Hepatocyte (in vitro differentiated cells): Measurements from ENCODE around the gene SLC1A4. TPM values are rescaled to one million over a fixed set of nuclear protein-coding genes. Genes with fewer than 3 reads are reported as not detected.

Experiments used
- DNase-seq: peaks from one replicate; pipeline ENCODE4 v3.0.0-alpha.2; 2016; ENCODE audit warnings: low spot score
- H2AFZ ChIP-seq: fragments of 200-600 bp; sonication (generic); 2 replicates; pipeline ENCODE4 v1.6.0; 2016; ENCODE audit warnings: antibody characterized with exemption, mild to moderate bottlenecking
- H3K27ac ChIP-seq: fragments of 200-600 bp; sonication (generic); 2 replicates; pipeline ENCODE4 v1.5.1; 2016; ENCODE audit warnings: mild to moderate bottlenecking
- H3K27me3 ChIP-seq: fragments of 200-600 bp; sonication (generic); 2 replicates; pipeline ENCODE4 v1.6.1; 2016
- H3K36me3 ChIP-seq: fragments of 200-600 bp; sonication (generic); replicated peaks from 2 replicates; pipeline ENCODE4 v1.5.1; 2016; ENCODE audit warnings: low read depth; ENCODE audit not compliant: insufficient read depth
- H3K4me1 ChIP-seq: fragments of 200-600 bp; sonication (generic); 2 replicates; pipeline ENCODE4 v1.5.1; 2016; ENCODE audit warnings: mild to moderate bottlenecking, moderate library complexity; ENCODE audit not compliant: insufficient read depth
- H3K4me2 ChIP-seq: fragments of 200-600 bp; sonication (generic); 2 replicates; pipeline ENCODE4 v1.6.0; 2016
- H3K4me3 ChIP-seq: fragments of 200-600 bp; sonication (generic); 2 replicates; pipeline ENCODE4 v1.5.1; 2016; ENCODE audit warnings: mild to moderate bottlenecking
- H3K79me2 ChIP-seq: fragments of 200-600 bp; sonication (generic); 2 replicates; pipeline ENCODE4 v1.6.0; 2017; ENCODE audit warnings: mild to moderate bottlenecking
- H3K9me2 ChIP-seq: fragments of 200-600 bp; sonication (generic); replicated peaks from 2 replicates; pipeline ENCODE4 v1.6.0; 2017; ENCODE audit warnings: mild to moderate bottlenecking; ENCODE audit not compliant: insufficient read depth
- H3K9me3 ChIP-seq: fragments of 200-600 bp; sonication (generic); 2 replicates; pipeline ENCODE4 v1.5.1; 2016; ENCODE audit warnings: low read depth, mild to moderate bottlenecking
- H4K20me1 ChIP-seq: fragments of 200-600 bp; sonication (generic); 2 replicates; pipeline ENCODE4 v1.6.0; 2016; ENCODE audit warnings: mild to moderate bottlenecking; ENCODE audit not compliant: insufficient read depth, poor library complexity, severe bottlenecking
- EZH2 ChIP-seq: fragments of 200-600 bp; sonication (generic); IDR thresholded peaks from 2 replicates; pipeline ENCODE4 v1.6.1; 2016; ENCODE audit warnings: antibody characterized with exemption, mild to moderate bottlenecking, borderline replicate concordance
- EZH2phosphoT487 ChIP-seq: fragments of 200-600 bp; sonication (generic); IDR thresholded peaks from one replicate; pipeline ENCODE4 v1.6.1; 2018; ENCODE audit warnings: antibody characterized with exemption, mild to moderate bottlenecking, low read depth, moderate library complexity; ENCODE audit not compliant: unreplicated experiment, severe bottlenecking
- WGBS: methylation state at CpG from one replicate; pipeline ENCODE4 v1.1.6; 2016; ENCODE audit warnings: low lambda C conversion rate; ENCODE audit errors: missing lambda C conversion rate; 5-methylcytosine and 5-hydroxymethylcytosine counted together
- polyA plus RNA-seq: library from polyadenylated mRNA; unstranded; fragments of >200 nt; fragmentation: Nextera tagmentation; extraction: Ambion mirVana; gene quantifications from 2 replicates; pipeline ENCODE4 v1.2.1, GENCODE V29; 2016
- total RNA-seq: library from RNA; depleted of rRNA; stranded (reverse); fragments of >200 nt; gene quantifications from 2 replicates; pipeline ENCODE4 v1.2.3, GENCODE V29; 2014
- TF ChIP-seq, protein P1 (sequence below): fragments of 200-600 bp; sonication (generic); IDR thresholded peaks from 2 replicates; pipeline ENCODE4 v1.5.1; 2016; ENCODE audit warnings: antibody characterized with exemption, mild to moderate bottlenecking; ENCODE audit not compliant: poor library complexity

SLC1A4 gene
- total and polyA plus RNA-seq, 2 experiments from 2014 or later = 14.2 to 17.8 TPM

DNA sequence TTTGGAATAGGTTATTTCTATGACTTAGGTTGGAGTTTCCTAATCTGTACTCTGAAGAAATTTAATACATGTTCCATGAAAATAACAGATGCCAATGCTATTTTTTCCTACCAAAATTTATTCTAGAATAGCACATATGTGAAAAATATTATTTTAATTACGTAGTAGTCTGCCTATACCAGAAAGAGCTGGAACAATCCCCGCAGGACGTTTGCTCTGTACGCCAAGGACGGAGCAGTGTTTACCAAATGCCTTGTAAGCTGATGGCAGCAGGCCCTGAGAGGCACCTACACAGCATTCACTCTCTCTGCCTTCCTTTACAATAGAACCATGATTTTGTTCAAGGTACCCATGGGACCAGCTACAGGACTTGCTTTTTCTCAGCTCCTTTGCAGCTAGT is 16.8 kb upstream of the SLC1A4 start:
- no peaks in the 10 kb centered on the region for H3K79me2 ChIP-seq
- no peak overlapping the region for H2AFZ ChIP-seq
- 83% methylated on average over 5 of the region's 5 CpGs for WGBS
- no peaks in the 10 kb centered on the region for H3K4me1 ChIP-seq
- H3K9me3 ChIP-seq = no peaks in the 10 kb centered on the region
- no peak for DNase-seq
- no peak overlapping the region for H3K4me2 ChIP-seq
- no peaks in the 10 kb centered on the region for H3K27me3 ChIP-seq
- no peaks in the 10 kb centered on the region for H4K20me1 ChIP-seq
- H3K36me3 ChIP-seq = no peaks in the 10 kb centered on the region
- no peak overlapping the region for H3K4me3 ChIP-seq
- H3K9me2 ChIP-seq = no peaks in the 10 kb centered on the region
- no peak overlapping the region for H3K27ac ChIP-seq
- TF ChIP-seq EZH2 (no peak), EZH2phosphoT487 (no peak)
- TF ChIP-seq, protein P1, sequence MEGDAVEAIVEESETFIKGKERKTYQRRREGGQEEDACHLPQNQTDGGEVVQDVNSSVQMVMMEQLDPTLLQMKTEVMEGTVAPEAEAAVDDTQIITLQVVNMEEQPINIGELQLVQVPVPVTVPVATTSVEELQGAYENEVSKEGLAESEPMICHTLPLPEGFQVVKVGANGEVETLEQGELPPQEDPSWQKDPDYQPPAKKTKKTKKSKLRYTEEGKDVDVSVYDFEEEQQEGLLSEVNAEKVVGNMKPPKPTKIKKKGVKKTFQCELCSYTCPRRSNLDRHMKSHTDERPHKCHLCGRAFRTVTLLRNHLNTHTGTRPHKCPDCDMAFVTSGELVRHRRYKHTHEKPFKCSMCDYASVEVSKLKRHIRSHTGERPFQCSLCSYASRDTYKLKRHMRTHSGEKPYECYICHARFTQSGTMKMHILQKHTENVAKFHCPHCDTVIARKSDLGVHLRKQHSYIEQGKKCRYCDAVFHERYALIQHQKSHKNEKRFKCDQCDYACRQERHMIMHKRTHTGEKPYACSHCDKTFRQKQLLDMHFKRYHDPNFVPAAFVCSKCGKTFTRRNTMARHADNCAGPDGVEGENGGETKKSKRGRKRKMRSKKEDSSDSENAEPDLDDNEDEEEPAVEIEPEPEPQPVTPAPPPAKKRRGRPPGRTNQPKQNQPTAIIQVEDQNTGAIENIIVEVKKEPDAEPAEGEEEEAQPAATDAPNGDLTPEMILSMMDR = no peak

DNA sequence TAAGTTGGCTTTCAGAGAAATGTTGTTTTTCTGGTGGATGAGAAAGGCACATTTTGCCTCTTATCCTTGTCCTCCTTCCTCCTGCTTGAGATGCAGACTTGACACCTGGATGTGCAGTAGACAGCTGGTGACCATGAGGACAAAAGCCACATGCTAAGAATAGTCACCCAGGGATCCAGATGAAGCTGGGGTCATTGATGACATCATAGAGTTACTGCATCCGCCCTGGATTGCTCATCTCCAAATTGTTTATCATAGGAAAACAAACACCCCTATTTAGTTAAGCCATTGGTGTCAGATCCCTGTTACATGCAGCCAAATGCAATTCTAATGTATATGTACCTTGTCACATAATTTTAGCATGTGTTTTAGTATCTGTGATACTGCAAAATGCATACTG is 16.3 kb upstream of the SLC1A4 start:
- TF ChIP-seq EZH2 (no peak), EZH2phosphoT487 (no peak)
- TF ChIP-seq, protein P1 = no peak
- Histone ChIP-seq H3K4me1 (no peaks in the 10 kb centered on the region), H4K20me1 (no peaks in the 10 kb centered on the region), H3K79me2 (no peaks in the 10 kb centered on the region), H3K27ac (no peak overlapping the region), H3K9me2 (no peaks in the 10 kb centered on the region), H3K4me2 (no peak overlapping the region), H2AFZ (no peak overlapping the region), H3K36me3 (no peaks in the 10 kb centered on the region), H3K4me3 (no peak overlapping the region), H3K27me3 (no peaks in the 10 kb centered on the region), H3K9me3 (no peaks in the 10 kb centered on the region)
- DNase-seq = no peak
- WGBS = 87% methylated on average over 1 of the region's 1 CpG

DNA sequence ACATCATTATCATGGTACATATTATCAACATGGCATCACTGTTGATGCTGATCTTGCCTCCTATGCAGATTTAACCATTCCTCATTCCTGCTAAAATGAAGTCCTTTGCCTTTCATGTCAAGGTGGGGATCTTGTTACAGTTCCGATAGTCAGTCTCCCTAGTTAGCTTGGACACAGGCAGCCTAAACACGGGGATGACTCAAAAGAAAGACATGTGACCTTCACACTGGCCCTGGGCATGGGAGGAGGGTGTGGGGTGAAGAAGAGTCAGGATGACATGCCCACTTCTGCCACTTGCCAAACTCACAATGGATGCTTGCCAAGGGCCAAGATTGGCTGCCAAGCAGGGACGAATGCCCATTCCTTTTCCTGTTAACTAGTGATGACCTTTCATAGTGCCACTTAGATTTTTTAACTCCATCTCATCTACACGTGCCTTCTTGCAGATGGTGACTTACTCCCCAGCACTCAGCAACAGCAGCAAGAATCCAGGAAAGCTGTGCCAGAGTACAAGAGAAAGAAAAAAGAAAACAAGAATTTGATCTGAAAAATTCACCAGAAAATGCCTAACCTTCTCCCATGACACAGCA is 13.9 kb upstream of the SLC1A4 start:
- no peaks in the 10 kb centered on the region for H3K4me1 ChIP-seq
- no peak overlapping the region for H3K27ac ChIP-seq
- H3K9me3 ChIP-seq = no peaks in the 10 kb centered on the region
- no peak overlapping the region for H2AFZ ChIP-seq
- H3K9me2 ChIP-seq = no peaks in the 10 kb centered on the region
- no peaks in the 10 kb centered on the region for H3K27me3 ChIP-seq
- H3K4me3 ChIP-seq = no peak overlapping the region
- 36% methylated on average over 4 of the region's 4 CpGs for WGBS
- H4K20me1 ChIP-seq = no peaks in the 10 kb centered on the region
- H3K79me2 ChIP-seq = no peaks in the 10 kb centered on the region
- no peak for DNase-seq
- H3K36me3 ChIP-seq = no peaks in the 10 kb centered on the region
- no peak for TF ChIP-seq EZH2
- no peak for TF ChIP-seq EZH2phosphoT487
- TF ChIP-seq, protein P1 = no peak
- no peak overlapping the region for H3K4me2 ChIP-seq
